GM18526 (cell line): ENCODE measurements around the gene DHRS12.

ENCODE experiments used
- POLR2A ChIP-seq: IDR thresholded peaks from 3 replicates; pipeline ENCODE4 v1.6.1; 2011; ENCODE audit not compliant: insufficient read length; ENCODE audit errors: extremely low read depth

DHRS12 gene

DNA sequence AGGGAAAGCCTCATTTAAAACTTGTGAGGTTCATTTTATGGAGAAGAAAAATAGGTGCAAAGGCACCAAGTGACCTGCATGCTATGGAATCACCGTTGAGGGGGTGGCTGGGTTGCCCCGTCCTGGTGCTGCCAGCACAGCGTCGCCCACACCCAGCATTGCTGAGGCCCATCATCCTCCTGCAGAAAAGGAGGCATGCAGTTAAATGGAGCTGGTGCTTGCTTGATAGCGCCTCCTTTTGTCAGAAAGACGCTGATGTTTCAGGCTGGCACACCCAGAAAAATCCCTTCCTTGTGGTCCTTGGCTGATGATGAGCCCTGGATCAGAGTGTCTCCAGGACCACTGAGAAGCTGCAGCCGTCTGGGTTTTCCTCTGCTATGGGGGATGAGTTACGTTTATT, 36.9 kb downstream of the DHRS12 start:
- no peak for TF ChIP-seq POLR2A

GRCh38 chr13:51765142-51765515, 38.8 kb downstream of the DHRS12 start:
- TF ChIP-seq POLR2A = no peak

GRCh38 chr13:51764184-51765141, 39.5 kb downstream of the DHRS12 start:
- TF ChIP-seq POLR2A = peak; percentile 42

- TF ChIP-seq POLR2A = no peak
These were observed 40.5 kb downstream of the DHRS12 start for GRCh38 chr13:51763486-51763885.

- TF ChIP-seq POLR2A = no peak
These were observed 42.2 kb downstream of the DHRS12 start for GRCh38 chr13:51761643-51762350.

DNA sequence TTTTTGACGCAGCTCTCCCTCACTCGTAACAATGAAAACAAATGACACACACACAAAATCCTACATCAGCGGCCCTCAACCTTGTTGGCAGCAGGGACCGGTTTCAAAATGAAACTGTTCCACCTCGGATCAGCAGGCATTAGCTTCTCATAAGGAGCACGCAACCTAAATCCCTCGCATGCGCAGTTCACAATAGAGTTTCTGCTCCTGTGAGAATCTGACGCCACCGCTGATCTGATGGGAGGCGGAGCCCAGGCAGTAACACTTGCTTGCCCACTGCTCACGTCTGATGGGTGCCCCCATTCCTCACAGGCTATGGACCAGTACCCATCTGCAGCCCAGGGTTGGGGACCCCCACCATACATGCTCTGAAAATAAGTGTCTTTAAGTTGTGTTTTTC, 43.4 kb downstream of the DHRS12 start:
- TF ChIP-seq POLR2A = no peak

GRCh38 chr13:51759240-51759639, 44.7 kb downstream of the DHRS12 start:
- no peak for TF ChIP-seq POLR2A

GRCh38 chr13:51758691-51759090, 45.3 kb downstream of the DHRS12 start:
- no peak for TF ChIP-seq POLR2A

- TF ChIP-seq POLR2A = no peak
These were observed 47.3 kb downstream of the DHRS12 start for GRCh38 chr13:51756651-51757050.

DNA sequence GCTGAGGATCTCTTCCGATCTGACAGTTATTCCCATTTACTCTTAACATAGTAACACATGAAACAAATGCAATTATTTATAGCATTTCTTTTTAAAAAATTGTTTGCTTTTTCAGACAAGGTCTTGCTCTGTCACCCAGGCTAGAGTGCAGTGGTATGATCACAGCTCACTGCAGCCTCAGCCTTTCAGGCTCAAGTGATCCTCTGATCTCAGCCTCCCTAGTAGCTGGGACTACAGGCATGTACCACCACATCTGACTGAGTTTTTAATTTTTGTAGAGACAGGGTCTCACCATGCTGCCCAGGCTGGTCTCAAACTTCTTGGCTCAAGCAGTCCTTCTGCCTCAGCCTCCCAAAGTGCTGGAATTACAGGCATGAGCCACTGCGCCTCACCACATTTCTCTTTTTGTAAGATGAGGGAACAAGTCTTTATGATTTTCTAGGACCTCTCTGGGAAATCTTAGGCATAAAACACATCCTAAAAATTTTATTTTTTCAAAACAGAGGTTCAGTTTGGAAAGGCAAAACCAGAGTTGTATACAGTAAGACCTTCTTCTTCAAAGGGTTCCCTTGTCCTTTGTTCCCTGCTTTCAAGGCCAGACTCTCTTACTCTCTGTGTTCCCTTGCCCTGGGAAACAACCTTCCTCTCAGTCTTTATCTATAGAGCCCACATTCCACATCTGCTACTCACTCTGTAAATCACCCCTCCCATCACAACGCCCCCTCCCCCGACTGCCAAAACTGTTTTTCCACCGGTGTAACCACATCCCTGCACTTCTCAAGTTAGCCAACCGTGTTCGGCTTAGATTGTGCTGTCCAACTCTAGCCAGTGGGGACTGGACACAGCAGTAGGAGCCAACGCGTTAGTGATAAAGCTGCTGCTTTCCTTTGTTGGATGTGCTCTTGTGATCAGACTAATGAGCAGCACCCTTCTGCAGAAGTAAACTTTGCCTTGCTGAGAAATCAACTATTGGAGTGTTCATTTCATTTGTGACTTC, 56.2 kb downstream of the DHRS12 start:
- no peak for TF ChIP-seq POLR2A

- no peak for TF ChIP-seq POLR2A
These were observed 57.2 kb downstream of the DHRS12 start for GRCh38 chr13:51746802-51747201.

GRCh38 chr13:51745243-51745642, 58.7 kb downstream of the DHRS12 start:
- no peak for TF ChIP-seq POLR2A

DNA sequence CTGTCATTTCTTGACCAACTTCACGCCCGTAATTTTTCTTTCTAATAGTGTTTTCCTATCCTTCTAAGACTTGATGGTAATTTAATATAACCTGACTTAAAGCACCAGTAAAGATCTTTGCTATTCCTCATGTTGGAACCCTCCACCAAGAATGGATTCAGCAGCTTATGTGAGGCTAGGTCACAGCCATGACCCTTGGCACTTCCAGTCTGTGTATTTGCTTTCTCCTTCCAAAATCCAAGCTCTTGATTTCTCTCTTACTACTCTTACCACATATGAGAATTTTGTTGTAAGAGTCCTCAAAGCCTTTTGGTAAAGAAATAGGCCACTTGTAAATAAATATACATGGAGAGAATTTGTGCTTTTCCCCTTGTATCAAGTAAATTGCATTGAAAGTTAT, 61.4 kb downstream of the DHRS12 start:
- no peak for TF ChIP-seq POLR2A

- no peak for TF ChIP-seq POLR2A
These were observed 61.9 kb downstream of the DHRS12 start for GRCh38 chr13:51742031-51742430.

DNA sequence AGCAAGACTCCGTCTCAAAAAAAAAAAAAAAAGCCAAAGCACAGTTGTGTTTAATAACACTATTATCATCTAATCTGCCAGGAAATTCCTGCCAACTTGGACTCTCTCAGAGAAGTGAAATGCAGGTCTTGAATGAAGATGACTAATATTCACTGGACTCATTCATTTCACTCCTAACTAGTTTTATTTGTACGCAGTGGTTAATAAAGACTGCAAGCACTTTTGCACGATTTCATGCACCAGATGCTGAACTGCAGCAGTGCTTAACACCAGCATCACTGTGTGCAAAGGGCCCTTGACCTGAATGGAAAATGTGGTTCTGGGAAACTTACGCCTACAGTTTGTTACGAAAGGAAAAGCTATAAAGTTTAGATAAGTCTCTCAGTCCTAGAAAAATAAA, 63.3 kb downstream of the DHRS12 start:
- no peak for TF ChIP-seq POLR2A
